A673 (cell line): ENCODE results near the gene UGT1A1. TPM values are rescaled to one million over a fixed set of nuclear protein-coding genes. Genes with fewer than 3 reads are reported as not detected.

Experiments
- BruUV-seq: library from RNA; stranded (reverse); fragments of 400-500 nt; replicated peaks from 2 replicates; lab custom pipeline; 2021; lab: Mats Ljungman, UMichigan
- CTCF ChIA-PET: fragments of 300-600 bp; sonication (Branson Sonifier 250); formaldehyde crosslinking; loops from one replicate; lab custom pipeline; 2022; ENCODE audit warnings: antibody characterized with exemption; lab: Charles Lee
- POLR2A ChIA-PET: fragments of 300-600 bp; sonication (Branson Sonifier 250); formaldehyde crosslinking; loops from one replicate; lab custom pipeline; 2022; ENCODE audit warnings: antibody characterized with exemption; ENCODE audit not compliant: low non-redundant PET; lab: Charles Lee
- DNase-seq: peaks from one replicate; pipeline ENCODE4 v3.0.0-alpha.2; 2015; ENCODE audit warnings: low spot score
- H3K27ac ChIP-seq: fragments of 200-600 bp; sonication (generic); 2 replicates; pipeline ENCODE4 v1.5.1; 2016; ENCODE audit warnings: mixed run types, low read depth, mild to moderate bottlenecking, mixed read lengths, antibody characterized with exemption, low read length; ENCODE audit not compliant: poor library complexity, severe bottlenecking
- H3K27me3 ChIP-seq: fragments of 200-600 bp; sonication (generic); replicated peaks from 2 replicates; pipeline ENCODE4 v1.6.1; 2017; ENCODE audit warnings: mixed run types, low read depth, mild to moderate bottlenecking, mixed read lengths, antibody characterized with exemption, low read length; ENCODE audit not compliant: insufficient read depth, poor library complexity
- H3K36me3 ChIP-seq: fragments of 200-600 bp; sonication (generic); 2 replicates; pipeline ENCODE4 v1.6.1; 2016; ENCODE audit warnings: mixed run types, mild to moderate bottlenecking, mixed read lengths, antibody characterized with exemption, low read length; ENCODE audit not compliant: insufficient read depth, poor library complexity, severe bottlenecking
- H3K4me1 ChIP-seq: fragments of 200-600 bp; sonication (generic); 2 replicates; pipeline ENCODE4 v1.6.1; 2017; ENCODE audit warnings: mixed run types, mild to moderate bottlenecking, mixed read lengths, antibody characterized with exemption, low read length; ENCODE audit not compliant: insufficient read depth, poor library complexity, severe bottlenecking
- H3K4me3 ChIP-seq: fragments of 200-600 bp; sonication (generic); 2 replicates; pipeline ENCODE4 v1.5.1; 2016; ENCODE audit warnings: low read depth, mixed run types, mild to moderate bottlenecking, mixed read lengths, low read length; ENCODE audit not compliant: poor library complexity, severe bottlenecking
- H3K9me3 ChIP-seq: fragments of 200-600 bp; sonication (generic); 2 replicates; pipeline ENCODE4 v1.6.1; 2016; ENCODE audit warnings: mixed run types, low read depth, mild to moderate bottlenecking, mixed read lengths, antibody characterized with exemption, low read length; ENCODE audit not compliant: poor library complexity, severe bottlenecking
- EZH2 ChIP-seq: fragments of 200-600 bp; sonication (generic); IDR thresholded peaks from 2 replicates; pipeline ENCODE4 v1.6.1; 2017; ENCODE audit warnings: borderline replicate concordance, low read depth, mild to moderate bottlenecking, mixed read lengths, antibody characterized with exemption, low read length; ENCODE audit not compliant: poor library complexity, severe bottlenecking
- intact Hi-C: fragments of 100-400 bp; cut with micrococcal nuclease; formaldehyde crosslinking; loops from one replicate; pipeline ENCODE4 v1.10.0; 2022; ENCODE audit not compliant: unreplicated experiment
- total RNA-seq: library from RNA; stranded (reverse); gene quantifications from 2 replicates; pipeline ENCODE4 v1.2.3, GENCODE V29; 2021
- TF ChIP-seq, protein P1 (sequence below): fragments of 300-800, 200-600 bp; sonication (generic); conservative IDR thresholded peaks from 2 replicates; pipeline ENCODE4 v1.5.1; 2017; ENCODE audit warnings: low read depth, mild to moderate bottlenecking, antibody characterized with exemption, low read length, moderate library complexity, mixed read lengths

The UGT1A1 gene
- total RNA-seq, 1 experiment from 2014 or later = not detected

DNA sequence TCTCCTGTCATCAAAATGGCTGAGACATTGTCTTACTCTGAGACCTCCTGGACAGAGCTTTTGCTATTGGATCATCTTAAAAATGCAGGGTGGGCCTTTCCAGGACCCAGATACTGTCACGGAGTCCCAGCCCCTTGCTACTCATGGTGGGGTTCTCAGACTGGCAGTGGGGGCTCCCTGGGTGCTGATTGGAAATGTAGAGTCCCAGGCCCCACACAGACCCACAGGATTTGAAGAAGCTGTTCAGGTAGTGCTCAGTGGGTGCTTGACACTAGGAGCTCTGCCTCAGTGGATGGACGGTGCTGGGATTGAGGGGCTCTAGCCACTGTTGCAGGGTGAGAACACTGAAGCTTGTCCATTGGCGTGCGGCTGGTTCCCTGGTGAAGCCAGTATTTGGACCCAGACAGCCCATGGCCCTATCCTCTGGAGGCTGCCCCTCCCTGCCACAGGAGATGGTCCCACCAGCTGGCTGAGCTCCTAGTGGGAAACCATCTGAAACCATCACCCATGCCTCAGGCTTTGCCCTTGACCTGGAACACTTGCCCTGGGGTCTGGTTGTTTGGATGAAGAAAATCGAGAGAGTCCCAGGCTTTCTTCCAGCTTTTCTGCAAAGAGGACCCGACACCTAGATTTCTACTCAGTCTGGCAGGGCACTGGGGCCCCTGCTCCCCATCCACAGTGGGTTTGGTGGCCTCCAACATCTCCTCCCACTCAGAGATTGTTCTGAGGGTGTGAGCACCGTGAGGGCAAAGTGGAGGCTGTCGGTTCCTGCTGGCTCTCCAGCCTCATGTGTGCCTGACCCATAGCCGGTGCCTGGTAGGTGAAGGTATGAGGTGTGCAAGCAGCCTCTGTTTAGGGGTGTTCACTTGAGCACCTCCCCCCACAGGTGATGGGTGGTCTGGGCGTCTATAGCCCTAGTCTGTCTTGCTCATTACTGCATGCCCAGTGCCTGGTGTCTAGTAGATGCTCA, 48.2 kb downstream of the UGT1A1 start:
- BruUV-seq = no TSS peak

GRCh38 chr2:233810385-233810784, 50.3 kb downstream of the UGT1A1 start:
- intact Hi-C loops = no loop called here
- ChIA-PET POLR2A (no interaction called here), CTCF (no interaction called here)
- Histone ChIP-seq H3K27me3 (no peaks in the 10 kb centered on the region), H3K36me3 (no peaks in the 10 kb centered on the region), H3K9me3 (no peaks in the 10 kb centered on the region), H3K27ac (no peak overlapping the region), H3K4me1 (no peaks in the 10 kb centered on the region), H3K4me3 (no peak overlapping the region)
- TF ChIP-seq, protein P1, sequence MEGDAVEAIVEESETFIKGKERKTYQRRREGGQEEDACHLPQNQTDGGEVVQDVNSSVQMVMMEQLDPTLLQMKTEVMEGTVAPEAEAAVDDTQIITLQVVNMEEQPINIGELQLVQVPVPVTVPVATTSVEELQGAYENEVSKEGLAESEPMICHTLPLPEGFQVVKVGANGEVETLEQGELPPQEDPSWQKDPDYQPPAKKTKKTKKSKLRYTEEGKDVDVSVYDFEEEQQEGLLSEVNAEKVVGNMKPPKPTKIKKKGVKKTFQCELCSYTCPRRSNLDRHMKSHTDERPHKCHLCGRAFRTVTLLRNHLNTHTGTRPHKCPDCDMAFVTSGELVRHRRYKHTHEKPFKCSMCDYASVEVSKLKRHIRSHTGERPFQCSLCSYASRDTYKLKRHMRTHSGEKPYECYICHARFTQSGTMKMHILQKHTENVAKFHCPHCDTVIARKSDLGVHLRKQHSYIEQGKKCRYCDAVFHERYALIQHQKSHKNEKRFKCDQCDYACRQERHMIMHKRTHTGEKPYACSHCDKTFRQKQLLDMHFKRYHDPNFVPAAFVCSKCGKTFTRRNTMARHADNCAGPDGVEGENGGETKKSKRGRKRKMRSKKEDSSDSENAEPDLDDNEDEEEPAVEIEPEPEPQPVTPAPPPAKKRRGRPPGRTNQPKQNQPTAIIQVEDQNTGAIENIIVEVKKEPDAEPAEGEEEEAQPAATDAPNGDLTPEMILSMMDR = no peak
- TF ChIP-seq EZH2 = no peak
- no peak for DNase-seq
- no TSS peak for BruUV-seq

More for the DNA sequence above, 48.2 kb downstream of the UGT1A1 start:
- CTCF ChIA-PET = no interaction called here
- POLR2A ChIA-PET = no interaction called here
- Histone ChIP-seq H3K4me3 (no peak overlapping the region), H3K27me3 (no peaks in the 10 kb centered on the region), H3K27ac (no peak overlapping the region), H3K9me3 (no peaks in the 10 kb centered on the region), H3K36me3 (no peaks in the 10 kb centered on the region), H3K4me1 (no peaks in the 10 kb centered on the region)
- no peak for DNase-seq
- intact Hi-C loops = no loop called here
- TF ChIP-seq EZH2 = no peak
- TF ChIP-seq, protein P1 = no peak

DNA sequence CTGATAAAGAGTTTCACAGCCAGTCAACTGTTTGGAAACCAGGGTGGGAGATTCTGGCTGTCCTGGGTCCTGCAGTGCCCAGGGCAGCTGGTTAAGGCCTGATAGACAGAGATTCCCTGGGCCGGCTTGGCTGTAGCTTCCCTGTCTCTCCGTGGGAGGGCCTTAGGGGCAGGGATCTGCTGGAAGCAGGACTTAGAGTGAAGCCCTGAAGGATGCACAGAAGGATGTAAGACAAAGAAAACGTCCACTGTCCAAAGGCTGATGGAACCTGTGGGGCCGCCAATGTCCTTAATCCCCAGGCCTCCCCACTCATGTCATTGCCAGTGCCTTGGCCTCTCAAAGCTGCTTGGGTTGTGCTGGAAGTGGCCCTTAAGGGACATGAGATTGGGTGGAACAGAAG, 51.0 kb downstream of the UGT1A1 start:
- no TSS peak for BruUV-seq
- no peaks in the 10 kb centered on the region for H3K4me1 ChIP-seq
- H3K4me3 ChIP-seq = no peak overlapping the region
- CTCF ChIA-PET = no interaction called here
- H3K27me3 ChIP-seq = no peaks in the 10 kb centered on the region
- TF ChIP-seq, protein P1 = no peak
- no peak for TF ChIP-seq EZH2
- H3K9me3 ChIP-seq = no peaks in the 10 kb centered on the region
- intact Hi-C loops = no loop called here
- DNase-seq = no peak
- no peaks in the 10 kb centered on the region for H3K36me3 ChIP-seq
- no peak overlapping the region for H3K27ac ChIP-seq
- POLR2A ChIA-PET = no interaction called here
